Activated naive CD8-positive, alpha-beta T cell treated with anti-CD3 and anti-CD28 coated beads, Interleukin-2, amount 10 ng/mL, durations not matched to agents 7 days and 5 days (primary cell): ENCODE data around the gene GSTK1. TPM values are rescaled to one million over a fixed set of nuclear protein-coding genes. Genes with fewer than 3 reads are reported as not detected.

Experiments used
- ATAC-seq: fragments of 150-1000 bp; cut with Tn5 transposase; one replicate; pipeline ENCODE4 v1.10.0; 2021; ENCODE audit warnings: low read depth, moderate library complexity
- POLR2A ChIA-PET: fragments of 350-600 bp; sonication (Branson Sonifier 250); formaldehyde crosslinking; loops from one replicate; lab custom pipeline; 2021; ENCODE audit warnings: antibody characterized with exemption; lab: Charles Lee
- DNase-seq: peaks from one replicate; pipeline ENCODE4 v3.0.0; 2021
- H3K27ac Mint-ChIP-seq: one replicate; pipeline ENCODE4 v1.8.0; 2022; ENCODE audit warnings: mild to moderate bottlenecking, mixed read lengths
- H3K27me3 Mint-ChIP-seq: one replicate; pipeline ENCODE4 v1.8.0; 2022; ENCODE audit warnings: mild to moderate bottlenecking, moderate library complexity, mixed read lengths
- H3K36me3 Mint-ChIP-seq: one replicate; pipeline ENCODE4 v1.8.0; 2021; ENCODE audit warnings: mild to moderate bottlenecking, mixed read lengths
- H3K4me1 Mint-ChIP-seq: one replicate; pipeline ENCODE4 v1.8.0; 2021; ENCODE audit warnings: mixed read lengths
- H3K4me3 Mint-ChIP-seq: one replicate; pipeline ENCODE4 v1.8.0; 2022; ENCODE audit warnings: mild to moderate bottlenecking, moderate library complexity, mixed read lengths
- H3K9me3 Mint-ChIP-seq: one replicate; pipeline ENCODE4 v1.8.0; 2021; ENCODE audit warnings: mixed read lengths
- total RNA-seq, 2 experiments: library from RNA; stranded (reverse); gene quantifications; one replicate each; pipeline ENCODE4 v1.2.3, GENCODE V29; 2021

The GSTK1 gene
- total RNA-seq, 2 experiments from 2014 or later, result 355 to 368 TPM

DNA sequence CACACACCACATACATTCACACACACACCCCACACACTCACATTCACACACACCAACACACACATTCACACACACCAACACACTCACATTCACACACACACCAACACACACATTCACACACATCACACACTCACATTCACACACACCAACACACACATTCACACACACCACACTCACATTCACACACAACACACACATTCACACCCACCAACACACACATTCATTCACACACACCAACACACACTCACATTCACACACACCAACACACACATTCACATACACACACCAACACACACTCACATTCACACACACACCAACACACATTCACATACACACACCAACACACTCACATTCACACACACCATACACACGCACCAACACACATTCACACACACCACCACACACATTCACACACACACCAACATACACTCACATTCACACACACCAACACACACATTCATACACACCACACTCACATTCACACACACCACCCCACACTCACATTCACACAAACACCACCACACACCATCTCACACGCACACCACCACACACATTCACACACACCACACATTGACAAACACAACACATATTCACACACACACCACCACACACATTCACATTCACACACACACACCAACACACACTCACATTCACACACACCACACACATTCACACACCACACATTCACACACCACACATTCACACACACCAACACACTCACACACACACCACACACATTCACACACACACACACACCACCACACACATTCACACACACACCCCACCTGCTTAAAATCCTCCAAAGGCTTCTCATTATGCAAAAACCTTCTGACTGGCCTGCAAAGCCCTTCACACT, 32.4 kb upstream of the GSTK1 start:
- ATAC-seq (no peak), DNase-seq (no peak)
- H3K4me3 Mint-ChIP-seq, result no peak overlapping the region
- H3K36me3 Mint-ChIP-seq, result no peaks in the 10 kb centered on the region
- no peaks in the 10 kb centered on the region for H3K9me3 Mint-ChIP-seq
- POLR2A ChIA-PET, result no interaction called here
- H3K27ac Mint-ChIP-seq, result no peak overlapping the region
- H3K27me3 Mint-ChIP-seq, result peaks cover 23% of the 10 kb centered on the region
- H3K4me1 Mint-ChIP-seq, result no peaks in the 10 kb centered on the region

GRCh38 chr7:143233816-143234532, 29.3 kb upstream of the GSTK1 start:
- no peak overlapping the region for H3K4me3 Mint-ChIP-seq
- ATAC-seq, result no peak
- no peak for DNase-seq
- no peaks in the 10 kb centered on the region for H3K4me1 Mint-ChIP-seq
- peaks cover 10% of the 10 kb centered on the region for H3K36me3 Mint-ChIP-seq
- no peak overlapping the region for H3K27ac Mint-ChIP-seq
- peaks cover 29% of the 10 kb centered on the region for H3K27me3 Mint-ChIP-seq
- H3K9me3 Mint-ChIP-seq, result peaks cover 11% of the 10 kb centered on the region
- POLR2A ChIA-PET, result no interaction called here

DNA sequence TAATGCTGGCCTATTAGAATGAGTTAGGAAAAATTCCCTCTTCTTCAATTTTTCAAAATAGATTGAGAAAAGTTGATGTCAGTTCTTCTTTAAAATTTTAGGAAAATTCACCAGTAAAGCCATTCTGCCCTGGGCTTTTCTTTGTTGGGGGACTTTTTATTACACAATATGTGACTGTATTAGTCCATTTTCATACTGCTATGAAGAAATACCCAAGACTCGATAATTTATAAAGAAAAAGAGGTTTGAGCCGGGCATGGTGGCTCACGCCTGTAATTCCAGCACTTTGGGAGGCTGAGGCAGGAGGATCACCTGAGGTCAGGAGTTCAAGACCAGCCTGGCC, 28.7 kb upstream of the GSTK1 start:
- no peak overlapping the region for H3K27ac Mint-ChIP-seq
- peaks cover 10% of the 10 kb centered on the region for H3K36me3 Mint-ChIP-seq
- POLR2A ChIA-PET, result no interaction called here
- peaks cover 29% of the 10 kb centered on the region for H3K27me3 Mint-ChIP-seq
- DNase-seq (no peak), ATAC-seq (no peak)
- H3K4me1 Mint-ChIP-seq, result no peaks in the 10 kb centered on the region
- peaks cover 11% of the 10 kb centered on the region for H3K9me3 Mint-ChIP-seq
- no peak overlapping the region for H3K4me3 Mint-ChIP-seq

DNA sequence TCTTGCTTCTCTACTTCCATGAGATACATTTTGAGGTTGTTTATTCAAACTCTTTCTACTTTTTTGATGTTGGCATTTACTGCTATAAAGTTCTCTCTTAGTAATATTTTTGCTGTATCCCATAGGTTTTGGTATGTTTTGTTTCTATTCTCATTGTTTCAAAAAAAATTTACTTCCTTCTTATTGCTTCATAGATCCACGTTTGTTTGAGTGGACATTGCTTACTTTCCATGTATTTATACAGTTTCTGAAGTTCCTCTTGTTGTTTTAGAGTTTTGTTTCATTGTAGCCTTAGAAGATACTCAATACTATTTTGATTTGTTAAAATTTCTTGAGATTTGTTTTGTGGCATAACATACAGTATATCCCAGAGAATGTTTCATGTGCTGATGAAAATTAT, 27.7 kb upstream of the GSTK1 start:
- H3K27ac Mint-ChIP-seq, result no peak overlapping the region
- H3K27me3 Mint-ChIP-seq, result peaks cover 29% of the 10 kb centered on the region
- peaks cover 11% of the 10 kb centered on the region for H3K9me3 Mint-ChIP-seq
- DNase-seq (no peak), ATAC-seq (no peak)
- H3K4me3 Mint-ChIP-seq, result no peak overlapping the region
- peaks cover 4% of the 10 kb centered on the region for H3K4me1 Mint-ChIP-seq
- POLR2A ChIA-PET, result no interaction called here
- peaks cover 10% of the 10 kb centered on the region for H3K36me3 Mint-ChIP-seq

- POLR2A ChIA-PET, result no interaction called here
- no peak overlapping the region for H3K4me3 Mint-ChIP-seq
These were observed 26.7 kb upstream of the GSTK1 start for GRCh38 chr7:143236408-143236990.

DNA sequence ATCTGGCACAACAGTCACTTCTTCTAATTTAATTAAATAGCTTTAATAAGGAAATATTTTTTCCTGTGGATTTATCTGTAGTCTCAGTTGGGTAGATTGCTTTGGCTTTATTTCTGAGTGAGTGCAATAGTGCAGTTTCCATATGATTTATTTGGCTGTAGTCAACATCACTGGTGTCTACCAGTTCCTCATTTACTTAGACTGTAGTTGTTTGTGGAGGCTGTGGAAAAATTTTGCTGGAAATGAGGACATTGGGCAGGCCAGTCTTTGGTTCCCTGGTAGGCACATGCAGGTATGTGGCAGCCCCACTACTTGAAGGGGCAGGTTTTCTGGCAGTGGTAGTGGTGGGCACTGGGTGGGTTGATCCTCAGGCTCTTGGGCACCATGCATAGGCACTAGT, 25.9 kb upstream of the GSTK1 start:
- peaks cover 9% of the 10 kb centered on the region for H3K4me1 Mint-ChIP-seq
- POLR2A ChIA-PET, result no interaction called here
- peaks cover 11% of the 10 kb centered on the region for H3K9me3 Mint-ChIP-seq
- peaks cover 10% of the 10 kb centered on the region for H3K36me3 Mint-ChIP-seq
- no peak for DNase-seq
- H3K4me3 Mint-ChIP-seq, result no peak overlapping the region
- H3K27me3 Mint-ChIP-seq, result peaks cover 24% of the 10 kb centered on the region
- no peak overlapping the region for H3K27ac Mint-ChIP-seq
- no peak for ATAC-seq

More at GRCh38 chr7:143236408-143236990, 26.7 kb upstream of the GSTK1 start:
- H3K36me3 Mint-ChIP-seq, result peaks cover 10% of the 10 kb centered on the region
- ATAC-seq, result no peak
- peaks cover 29% of the 10 kb centered on the region for H3K27me3 Mint-ChIP-seq
- no peak for DNase-seq
- H3K27ac Mint-ChIP-seq, result no peak overlapping the region
- peaks cover 9% of the 10 kb centered on the region for H3K4me1 Mint-ChIP-seq
- peaks cover 11% of the 10 kb centered on the region for H3K9me3 Mint-ChIP-seq

GRCh38 chr7:143238289-143238980, 24.8 kb upstream of the GSTK1 start:
- Mint-ChIP-seq H3K4me3 (no peak overlapping the region), H3K4me1 (peaks cover 9% of the 10 kb centered on the region), H3K27me3 (peaks cover 15% of the 10 kb centered on the region), H3K27ac (no peak overlapping the region), H3K9me3 (peaks cover 11% of the 10 kb centered on the region), H3K36me3 (peaks cover 10% of the 10 kb centered on the region)
- DNase-seq (no peak), ATAC-seq (no peak)
- POLR2A ChIA-PET, result interaction anchor here (0.5 kb wide), 1 partner anchor 425 kb away, joined by 9 read pairs; no protein-coding TSS in a partner anchor

DNA sequence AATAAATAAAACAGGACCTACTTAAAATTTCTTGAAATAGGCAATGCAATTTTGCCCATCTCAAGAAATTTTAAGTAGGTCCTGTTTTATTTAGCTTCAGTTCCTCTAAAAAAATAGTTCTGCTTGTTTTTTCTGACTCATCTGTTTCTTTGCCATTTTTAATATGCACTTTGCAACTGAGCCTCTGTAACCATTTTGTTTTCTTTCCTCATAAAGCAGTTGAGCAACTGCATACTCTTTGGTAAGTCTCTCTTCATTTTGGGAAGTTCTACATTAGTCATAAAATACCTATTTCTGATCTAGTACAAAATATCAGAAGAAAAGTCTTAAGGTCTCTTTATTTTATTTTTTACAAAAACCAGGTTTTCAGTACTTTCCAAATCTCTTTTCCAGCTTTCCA, 23.4 kb upstream of the GSTK1 start:
- no peak for ATAC-seq
- no peak for DNase-seq
- Mint-ChIP-seq H3K27ac (no peak overlapping the region), H3K27me3 (peaks cover 10% of the 10 kb centered on the region), H3K4me3 (no peak overlapping the region), H3K36me3 (peaks cover 10% of the 10 kb centered on the region), H3K9me3 (peaks cover 11% of the 10 kb centered on the region), H3K4me1 (peaks cover 20% of the 10 kb centered on the region)
- POLR2A ChIA-PET, result interaction anchor here (0.5 to 1.8 kb wide), 8 partner anchors 23 to 274 kb away, joined by 3 to 12 read pairs (median 4); partner anchors contain the start of genes CASP2, EPHA1 and GSTK1

DNA sequence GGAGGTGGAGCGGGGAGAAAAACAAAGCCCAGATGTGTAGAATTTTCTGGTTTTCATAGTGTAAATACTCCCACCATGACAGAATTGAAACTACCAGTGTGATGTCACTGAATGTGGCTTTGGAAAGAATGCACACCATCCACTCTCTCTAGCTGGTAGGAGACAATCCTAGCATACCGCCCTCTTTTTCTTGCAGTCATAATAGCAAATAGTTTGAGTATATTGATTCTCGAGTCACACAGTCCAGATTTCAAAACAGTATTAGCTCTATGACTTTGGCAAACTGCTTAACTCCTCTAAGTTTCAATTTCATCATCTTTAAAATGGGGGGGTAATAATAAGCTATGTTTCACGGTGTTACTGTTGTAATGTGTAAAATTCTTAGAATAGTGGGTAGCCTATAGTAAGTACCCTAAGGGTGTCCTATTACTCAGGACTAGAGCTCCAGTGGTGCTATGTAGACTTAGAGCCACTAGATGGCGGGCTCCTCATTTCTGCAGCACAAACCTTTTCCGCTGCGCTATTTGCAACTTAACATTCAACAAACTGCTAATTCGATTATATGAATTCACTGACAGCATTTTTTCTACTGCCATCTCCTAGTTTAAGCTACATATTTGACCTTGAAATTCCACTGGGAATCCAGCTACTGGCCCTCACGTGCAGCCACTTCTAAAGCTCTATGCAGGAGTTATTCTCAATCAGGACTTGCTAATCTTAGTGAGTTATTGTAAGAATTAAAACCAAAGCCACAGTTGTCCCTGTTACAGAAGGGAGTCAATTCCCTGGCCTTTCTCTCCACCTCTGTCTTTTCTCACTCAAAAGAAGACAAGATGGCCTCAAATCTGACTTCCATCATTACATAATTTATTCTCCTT, 22.7 kb upstream of the GSTK1 start:
- no peak overlapping the region for H3K27ac Mint-ChIP-seq
- peaks cover 11% of the 10 kb centered on the region for H3K9me3 Mint-ChIP-seq
- ATAC-seq, result peak; percentile 72
- DNase-seq, result peak; percentile 58
- H3K4me1 Mint-ChIP-seq, result peaks cover 25% of the 10 kb centered on the region
- no peak overlapping the region for H3K4me3 Mint-ChIP-seq
- peaks cover 10% of the 10 kb centered on the region for H3K36me3 Mint-ChIP-seq
- POLR2A ChIA-PET, result interaction anchor here (0.5 to 1.8 kb wide), 12 partner anchors 23 to 273 kb away, joined by 3 to 12 read pairs (median 4); partner anchors contain the start of genes CASP2, EPHA1 and GSTK1
- peaks cover 10% of the 10 kb centered on the region for H3K27me3 Mint-ChIP-seq

DNA sequence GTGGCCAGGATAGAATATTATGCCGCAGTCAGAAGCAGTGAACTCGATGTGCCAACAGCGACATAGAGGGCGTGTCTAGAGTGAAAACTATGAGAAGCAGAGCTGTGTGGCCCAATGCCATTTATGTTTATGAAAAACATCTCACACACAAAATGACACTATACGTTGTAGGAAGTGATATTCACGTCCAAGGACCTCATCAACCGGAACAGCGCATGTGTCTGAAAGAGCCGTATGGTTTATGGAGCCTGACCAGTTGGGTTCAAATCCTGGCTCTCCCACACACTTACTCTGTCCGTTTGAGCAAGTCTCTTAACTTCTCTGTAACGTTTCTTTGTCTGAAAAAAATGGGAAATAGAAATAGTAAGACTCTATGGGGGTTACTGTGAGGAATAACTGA, 20.9 kb upstream of the GSTK1 start:
- Mint-ChIP-seq H3K9me3 (peaks cover 1% of the 10 kb centered on the region), H3K36me3 (peaks cover 11% of the 10 kb centered on the region), H3K27me3 (no peaks in the 10 kb centered on the region), H3K27ac (no peak overlapping the region), H3K4me3 (no peak overlapping the region), H3K4me1 (peaks cover 41% of the 10 kb centered on the region)
- DNase-seq (no peak), ATAC-seq (no peak)
- POLR2A ChIA-PET, result interaction anchor here (0.7 to 1.4 kb wide), 2 partner anchors 138 to 443 kb away, joined by 3 to 4 read pairs; no protein-coding TSS in a partner anchor

DNA sequence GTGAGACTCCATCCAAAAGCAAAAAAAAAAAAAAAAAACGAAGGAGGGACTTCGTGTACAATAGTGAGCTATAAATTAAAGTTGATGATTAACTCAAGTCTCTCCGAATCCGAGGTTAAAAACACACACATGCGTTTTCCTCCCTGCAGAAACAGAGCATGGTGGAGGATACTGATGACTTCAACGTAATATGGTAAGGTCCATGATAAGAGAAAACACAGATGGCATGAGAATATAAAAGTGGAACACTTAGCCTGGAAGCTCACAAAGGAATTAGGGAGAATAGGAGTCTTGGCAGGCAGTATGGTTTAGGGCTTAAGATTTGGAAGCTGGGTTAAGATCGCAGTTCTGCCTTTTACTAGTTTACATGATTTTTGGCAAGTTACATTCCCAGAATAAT, 20.1 kb upstream of the GSTK1 start:
- Mint-ChIP-seq H3K4me3 (no peak overlapping the region), H3K27ac (no peak overlapping the region), H3K36me3 (peaks cover 11% of the 10 kb centered on the region), H3K4me1 (peaks cover 42% of the 10 kb centered on the region), H3K27me3 (no peaks in the 10 kb centered on the region), H3K9me3 (peaks cover 1% of the 10 kb centered on the region)
- POLR2A ChIA-PET, result interaction anchor here (0.7 to 1.4 kb wide), 4 partner anchors 28 to 443 kb away, joined by 3 to 4 read pairs (median 3); partner anchors contain the start of gene CASP2
- ATAC-seq (no peak), DNase-seq (no peak)

DNA sequence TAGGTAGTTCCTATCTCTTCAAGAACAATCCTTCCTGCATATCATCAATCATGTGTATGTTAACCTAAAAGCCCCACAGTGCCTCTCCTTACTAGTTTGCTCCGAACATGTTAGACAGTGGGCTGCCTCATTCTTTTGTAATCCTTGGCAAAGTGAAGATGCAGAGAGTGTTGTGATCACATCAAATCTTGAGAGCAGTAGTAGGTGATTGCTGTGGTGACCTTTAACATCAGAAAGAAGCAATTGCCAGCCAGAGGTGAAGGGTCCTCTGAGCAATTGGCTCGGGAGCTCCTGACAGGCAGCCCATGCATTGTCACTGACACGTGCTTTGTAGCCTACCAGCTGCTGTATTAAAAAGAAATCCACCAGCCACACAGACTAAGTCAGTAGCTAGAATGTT, 19.6 kb upstream of the GSTK1 start:
- H3K27ac Mint-ChIP-seq, result no peak overlapping the region
- peaks cover 43% of the 10 kb centered on the region for H3K4me1 Mint-ChIP-seq
- peaks cover 3% of the 10 kb centered on the region for H3K9me3 Mint-ChIP-seq
- ATAC-seq (no peak), DNase-seq (no peak)
- no peak overlapping the region for H3K4me3 Mint-ChIP-seq
- POLR2A ChIA-PET, result interaction anchor here (0.8 to 1.4 kb wide), 4 partner anchors 28 to 137 kb away, joined by 3 to 4 read pairs (median 3); partner anchors contain the start of gene CASP2
- peaks cover 14% of the 10 kb centered on the region for H3K36me3 Mint-ChIP-seq
- no peaks in the 10 kb centered on the region for H3K27me3 Mint-ChIP-seq
